ENCODE results near the gene CTIF.

The CTIF gene

GRCh38 chr18:48662011-48662661 is 123.3 kb downstream of the CTIF start:
- in situ Hi-C loops (cut with HindIII; ENCODE audit: low sequenced_read_pairs), result no loop called here

- in situ Hi-C loops (cut with HindIII; ENCODE audit: low sequenced_read_pairs), result no loop called here
Observed at GRCh38 chr18:48663096-48663930, 124.5 kb downstream of the CTIF start.

- in situ Hi-C loops (cut with HindIII; ENCODE audit: low sequenced_read_pairs), result no loop called here
Observed at GRCh38 chr18:48663931-48664847, 125.4 kb downstream of the CTIF start.

GRCh38 chr18:48665654-48666053 is 126.8 kb downstream of the CTIF start:
- in situ Hi-C loops (cut with HindIII; ENCODE audit: low sequenced_read_pairs), result no loop called here

GRCh38 chr18:48666613-48667012 is 127.8 kb downstream of the CTIF start:
- in situ Hi-C loops (cut with HindIII; ENCODE audit: low sequenced_read_pairs), result no loop called here

- in situ Hi-C loops (cut with HindIII; ENCODE audit: low sequenced_read_pairs), result no loop called here
Observed at GRCh38 chr18:48667276-48668254, 128.7 kb downstream of the CTIF start.

GRCh38 chr18:48668466-48669179 is 129.8 kb downstream of the CTIF start:
- in situ Hi-C loops (cut with HindIII; ENCODE audit: low sequenced_read_pairs), result no loop called here

- in situ Hi-C loops (cut with HindIII; ENCODE audit: low sequenced_read_pairs), result no loop called here
Observed at GRCh38 chr18:48669180-48669675, 130.4 kb downstream of the CTIF start.

GRCh38 chr18:48669991-48670750 is 131.3 kb downstream of the CTIF start:
- in situ Hi-C loops (cut with HindIII; ENCODE audit: low sequenced_read_pairs), result no loop called here

- in situ Hi-C loops (cut with HindIII; ENCODE audit: low sequenced_read_pairs), result no loop called here
Observed at GRCh38 chr18:48670751-48671560, 132.1 kb downstream of the CTIF start.

- in situ Hi-C loops (cut with HindIII; ENCODE audit: low sequenced_read_pairs), result no loop called here
Observed at GRCh38 chr18:48671561-48671945, 132.7 kb downstream of the CTIF start.

GRCh38 chr18:48672671-48673340 is 134.0 kb downstream of the CTIF start:
- in situ Hi-C loops (cut with HindIII; ENCODE audit: low sequenced_read_pairs), result no loop called here

GRCh38 chr18:48673456-48673852 is 134.6 kb downstream of the CTIF start:
- in situ Hi-C loops (cut with HindIII; ENCODE audit: low sequenced_read_pairs), result no loop called here

- in situ Hi-C loops (cut with HindIII; ENCODE audit: low sequenced_read_pairs), result no loop called here
Observed at GRCh38 chr18:48673853-48674721, 135.3 kb downstream of the CTIF start.

- in situ Hi-C loops (cut with HindIII; ENCODE audit: low sequenced_read_pairs), result loop anchor here (25.0 kb wide), 1 partner anchor 362 kb away; no protein-coding TSS in a partner anchor
Observed at GRCh38 chr18:48674758-48675351, 136.0 kb downstream of the CTIF start.

- in situ Hi-C loops (cut with HindIII; ENCODE audit: low sequenced_read_pairs), result loop anchor here (25.0 kb wide), 1 partner anchor 362 kb away; no protein-coding TSS in a partner anchor
Observed at GRCh38 chr18:48675352-48675761, 136.5 kb downstream of the CTIF start.

All from DLD1 (cell line).